GM19328 (cell line): ENCODE results near the gene TMBIM4.

Source experiments
- ATAC-seq: cut with Tn5 transposase; IDR thresholded peaks from one replicate; pipeline ENCODE4 v1.9.1; 2021; ENCODE audit warnings: mild to moderate bottlenecking, moderate library complexity; ENCODE audit not compliant: unreplicated experiment

TMBIM4 gene

GRCh38 chr12:66142826-66143225 lies 27.0 kb downstream of the TMBIM4 start:
- ATAC-seq, result no peak

DNA sequence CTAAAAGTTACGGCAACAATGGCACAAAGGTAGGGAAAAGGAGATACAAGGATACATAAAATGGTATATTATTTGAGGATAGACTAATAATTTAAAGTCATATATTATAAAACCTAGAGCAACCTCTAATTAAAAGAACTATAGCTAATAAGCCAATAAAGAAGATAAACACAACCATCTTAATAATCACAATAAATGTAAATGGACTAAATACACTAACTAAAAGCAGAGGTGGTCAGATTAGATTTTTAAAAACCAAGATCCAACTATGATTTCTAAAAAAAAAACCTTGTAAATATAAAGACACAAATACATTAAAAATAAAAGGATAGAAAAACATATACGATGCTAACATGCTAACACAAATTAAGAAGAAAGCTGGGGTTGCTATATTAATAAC lies 28.5 kb downstream of the TMBIM4 start:
- no peak for ATAC-seq

GRCh38 chr12:66140731-66141130 lies 29.1 kb downstream of the TMBIM4 start:
- no peak for ATAC-seq

- no peak for ATAC-seq
Measured at GRCh38 chr12:66139328-66139727, 30.5 kb downstream of the TMBIM4 start.

DNA sequence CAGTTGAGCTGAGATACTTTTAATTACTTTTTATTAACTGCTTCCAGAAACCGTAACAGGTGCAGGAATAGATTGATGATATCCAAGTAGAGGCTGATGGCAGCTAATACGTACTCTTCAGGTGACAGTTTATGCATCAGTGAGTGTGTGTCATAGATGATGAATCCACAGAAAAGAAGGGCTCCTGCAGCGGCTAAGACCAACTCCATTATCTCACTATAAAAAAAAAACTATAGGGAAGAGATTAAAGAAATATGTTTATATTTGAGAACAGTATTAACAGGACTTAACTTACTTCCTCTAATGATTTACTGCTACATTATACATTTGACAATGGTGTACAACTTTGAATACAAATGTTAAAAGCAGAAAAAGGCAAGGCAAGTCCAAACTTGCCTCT lies 31.9 kb downstream of the TMBIM4 start:
- no peak for ATAC-seq

GRCh38 chr12:66132408-66132807 lies 37.4 kb downstream of the TMBIM4 start:
- no peak for ATAC-seq

DNA sequence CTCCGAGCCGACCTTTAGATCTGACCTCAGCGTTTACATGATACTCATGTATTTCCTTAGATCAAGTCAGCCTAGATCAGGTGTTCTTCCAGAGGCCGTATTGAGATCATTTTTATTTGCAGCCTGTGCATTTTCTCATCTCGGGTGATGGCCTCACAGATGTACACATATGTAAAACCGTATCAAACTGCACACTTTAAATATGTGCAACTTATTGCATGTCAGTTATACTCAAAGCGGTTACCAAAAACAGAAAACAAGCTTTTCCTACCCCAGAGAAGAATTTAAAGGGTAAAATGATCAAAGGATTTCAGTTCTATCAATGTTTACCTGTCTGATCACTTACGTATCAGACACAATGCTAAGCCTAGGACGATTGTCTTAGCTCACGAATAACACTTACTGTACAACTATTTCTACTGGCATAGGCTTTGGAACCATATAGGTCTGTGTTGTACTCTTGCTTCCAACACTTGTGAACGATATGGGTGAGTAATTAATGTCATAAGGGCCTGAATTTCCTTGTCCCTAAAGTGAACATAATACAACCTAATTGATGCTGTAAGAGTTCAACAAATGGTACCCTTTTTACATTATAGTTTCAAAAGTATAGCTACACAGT lies 38.6 kb downstream of the TMBIM4 start:
- ATAC-seq, result peak; percentile 57

DNA sequence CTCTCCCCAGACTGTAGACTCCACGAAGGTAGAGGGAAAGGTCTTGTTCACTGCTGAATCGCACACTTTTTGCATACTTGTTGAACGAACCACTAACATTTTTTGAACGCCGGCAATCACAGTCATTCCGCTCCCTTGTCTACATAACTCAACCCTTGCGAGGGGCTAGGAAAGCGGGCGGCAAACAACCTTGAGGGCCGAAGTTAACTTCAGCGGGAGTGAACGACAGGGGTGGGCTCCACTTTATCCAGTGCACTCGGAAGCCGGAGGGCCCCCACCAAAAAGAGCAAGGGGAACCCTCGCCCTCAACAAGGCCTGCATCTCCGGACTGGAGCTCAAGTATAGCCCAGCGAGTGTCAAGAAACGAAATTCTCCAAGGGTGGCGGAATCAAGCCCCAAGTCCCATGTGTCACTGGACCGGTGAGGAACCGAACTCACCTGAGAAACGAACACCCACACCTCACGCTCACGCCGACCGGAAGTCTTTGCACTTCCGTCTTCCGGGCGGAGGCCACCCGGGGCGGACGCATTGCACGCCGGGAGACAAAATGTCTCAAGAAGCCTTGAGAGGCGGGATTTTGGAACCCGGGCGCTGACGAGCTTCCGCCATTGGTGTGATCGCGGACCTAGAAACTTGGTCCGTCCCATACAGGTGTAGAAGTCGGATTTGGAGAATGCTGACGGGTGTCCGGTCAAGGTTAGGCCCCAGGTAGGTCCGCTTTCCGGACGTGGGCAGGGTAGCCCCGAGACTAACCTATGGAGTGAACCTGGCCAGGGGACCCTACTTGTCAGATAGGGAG lies 39.3 kb downstream of the TMBIM4 start, which contains the start of gene LLPH:
TSS of gene LLPH (minus strand) at position 484 of the 800 bp plus-strand sequence. CDS start 1,644 bp downstream, outside the sequence.
- ATAC-seq, result peak; percentile 96

DNA sequence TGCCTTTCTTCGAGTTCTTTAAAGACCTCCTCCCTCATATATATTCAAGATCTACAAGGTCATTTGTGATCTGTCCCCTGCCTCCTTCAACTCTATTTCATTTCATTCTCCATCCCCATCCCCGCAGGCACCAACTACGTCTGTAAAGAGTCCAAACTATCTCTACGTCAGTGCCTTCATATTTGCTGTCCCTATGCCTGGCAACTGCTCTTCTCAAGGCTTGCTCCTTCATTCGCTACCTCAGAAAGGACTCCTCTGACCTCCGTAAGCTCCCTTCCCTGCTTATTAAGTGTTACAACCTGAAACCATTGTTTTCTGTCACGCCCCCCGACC lies 39.9 kb downstream of the TMBIM4 start:
- ATAC-seq, result no peak

- no peak for ATAC-seq
Measured at GRCh38 chr12:66127650-66128049, 42.1 kb downstream of the TMBIM4 start.

DNA sequence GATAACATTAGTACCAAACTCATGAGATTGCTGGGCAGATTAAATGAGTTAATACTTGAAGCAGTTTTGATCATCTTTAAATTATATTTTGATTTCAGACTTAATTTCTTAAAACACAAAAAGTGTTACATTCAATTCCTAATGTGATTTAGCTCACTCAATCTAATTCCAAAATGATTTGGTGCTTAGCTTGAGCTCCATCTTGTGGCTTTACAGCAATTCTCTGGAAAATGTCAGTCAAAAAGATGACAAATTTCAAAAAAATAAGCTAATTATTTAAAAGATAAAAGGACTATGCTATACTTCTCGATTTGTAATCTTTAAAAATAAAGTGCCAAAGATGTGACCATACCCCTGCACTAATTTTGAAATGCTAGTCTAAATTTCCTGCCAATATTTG lies 49.3 kb downstream of the TMBIM4 start:
- ATAC-seq, result no peak

DNA sequence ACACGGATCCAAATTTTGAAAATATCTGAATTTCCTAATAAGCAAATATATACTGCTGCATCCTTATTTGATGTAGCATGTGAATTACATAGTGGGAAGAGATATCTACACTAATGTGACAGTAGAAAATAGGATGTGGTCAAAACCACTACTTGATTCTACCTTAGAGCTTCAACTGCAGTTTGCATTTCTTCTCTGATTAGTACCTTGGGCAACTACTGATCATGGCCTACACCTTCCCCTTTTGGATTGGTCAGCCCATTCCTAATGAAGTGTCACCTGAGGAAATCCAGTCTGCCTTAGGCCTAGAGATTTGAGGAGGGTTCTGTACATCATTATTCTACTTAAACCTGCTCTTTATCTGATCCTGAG lies 49.9 kb downstream of the TMBIM4 start:
- ATAC-seq, result no peak

DNA sequence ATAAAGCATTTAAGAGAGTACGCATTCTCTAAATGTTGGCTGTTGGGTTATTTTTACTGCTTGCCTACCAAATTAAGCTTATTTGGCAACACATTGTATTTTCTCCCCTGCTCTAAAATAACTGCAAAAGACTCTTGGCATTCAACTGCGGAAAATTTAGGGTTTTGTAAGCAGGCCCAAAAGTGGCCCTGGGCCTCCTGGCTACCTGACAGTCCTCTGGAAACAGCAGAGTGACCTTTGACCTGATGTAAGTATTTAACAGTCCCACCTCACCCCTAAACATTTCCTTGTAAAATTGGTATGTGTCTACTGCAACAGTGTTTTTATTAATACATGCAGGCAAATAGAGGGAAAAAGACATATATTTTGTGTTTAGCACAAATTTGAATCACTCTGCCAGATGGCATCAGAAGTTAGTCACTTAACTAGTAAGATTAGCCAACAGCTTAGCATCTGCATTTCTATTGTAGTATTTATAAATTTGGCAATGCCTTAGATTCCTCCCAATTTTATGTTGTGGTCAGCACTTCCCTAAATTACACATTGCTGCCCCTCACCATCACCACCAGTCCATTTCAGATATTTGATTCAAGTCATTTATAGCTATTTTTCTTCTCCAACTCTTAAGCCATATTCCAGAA lies 50.4 kb downstream of the TMBIM4 start:
- ATAC-seq, result no peak

DNA sequence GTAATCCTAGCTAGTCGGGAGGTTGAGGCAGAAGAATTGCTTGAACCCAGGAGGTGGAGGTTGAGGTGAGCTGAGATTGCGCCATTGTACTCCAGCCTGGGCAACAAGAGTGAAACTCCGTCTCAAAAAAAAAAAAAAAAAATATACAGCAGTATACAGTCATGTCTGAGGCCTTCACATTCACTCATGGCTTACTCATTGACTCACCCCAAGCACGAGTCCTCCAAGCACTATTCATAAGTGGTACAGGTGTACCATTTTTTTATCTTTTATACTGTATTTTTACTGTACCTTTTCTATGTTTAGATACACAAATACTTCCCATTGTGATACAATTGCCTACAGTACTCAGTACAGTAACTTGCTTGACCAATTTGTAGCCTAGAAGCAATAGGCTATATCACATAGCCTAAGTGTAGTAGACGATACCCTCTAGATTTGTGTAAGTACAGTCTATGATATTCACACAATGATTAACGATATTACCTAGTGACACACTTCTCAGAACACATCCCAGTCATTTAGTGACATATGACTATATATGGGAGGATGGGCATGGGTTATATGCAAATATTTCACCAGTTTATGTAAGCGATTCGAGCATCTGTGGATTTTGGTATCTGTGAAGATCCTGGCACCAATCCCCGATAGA lies 51.4 kb downstream of the TMBIM4 start:
- no peak for ATAC-seq

GRCh38 chr12:66117242-66117641 lies 52.6 kb downstream of the TMBIM4 start:
- no peak for ATAC-seq

GRCh38 chr12:66115071-66115600 lies 54.7 kb downstream of the TMBIM4 start:
- ATAC-seq, result no peak

- ATAC-seq, result no peak
Measured at GRCh38 chr12:66113471-66113870, 56.3 kb downstream of the TMBIM4 start.

DNA sequence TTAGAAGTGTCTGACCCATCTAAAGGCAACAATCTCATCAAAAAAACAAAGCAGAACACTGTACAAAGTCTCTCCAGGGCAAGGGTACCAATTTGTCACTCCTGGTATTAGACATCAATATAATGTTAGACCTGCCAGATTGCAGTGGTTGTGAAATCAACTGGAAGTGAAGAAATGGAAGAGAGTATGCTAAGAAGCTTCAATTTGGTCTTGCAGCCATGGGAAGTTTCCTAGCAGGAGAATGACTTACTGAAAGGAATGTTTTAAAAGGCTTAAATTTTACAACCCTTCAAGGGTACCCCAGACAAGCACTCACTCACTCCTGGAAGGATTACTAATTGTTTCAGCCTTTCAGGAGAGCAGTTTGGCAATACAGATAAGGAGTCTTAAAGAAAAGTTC lies 58.2 kb downstream of the TMBIM4 start:
- ATAC-seq, result no peak

- no peak for ATAC-seq
Measured at GRCh38 chr12:66109056-66109455, 60.7 kb downstream of the TMBIM4 start.

DNA sequence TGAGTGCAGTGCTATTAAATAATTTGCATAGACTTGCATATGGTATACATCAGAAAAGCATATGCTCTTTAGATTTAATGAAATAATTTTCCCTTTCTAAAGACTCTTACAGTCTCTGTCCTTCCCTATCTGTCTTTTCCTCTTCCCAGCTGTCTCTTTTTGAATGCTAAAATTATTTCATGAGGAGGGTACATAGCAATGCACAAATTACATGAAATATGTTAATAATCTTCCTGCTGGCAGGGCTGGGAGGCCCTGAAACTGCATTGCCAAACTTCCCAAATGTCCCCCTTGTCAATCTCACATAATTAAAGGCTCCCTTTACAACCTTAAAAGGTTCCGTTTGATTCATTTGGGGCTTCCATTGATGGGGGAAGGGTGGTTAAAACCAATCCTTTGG lies 61.4 kb downstream of the TMBIM4 start:
- ATAC-seq, result no peak

DNA sequence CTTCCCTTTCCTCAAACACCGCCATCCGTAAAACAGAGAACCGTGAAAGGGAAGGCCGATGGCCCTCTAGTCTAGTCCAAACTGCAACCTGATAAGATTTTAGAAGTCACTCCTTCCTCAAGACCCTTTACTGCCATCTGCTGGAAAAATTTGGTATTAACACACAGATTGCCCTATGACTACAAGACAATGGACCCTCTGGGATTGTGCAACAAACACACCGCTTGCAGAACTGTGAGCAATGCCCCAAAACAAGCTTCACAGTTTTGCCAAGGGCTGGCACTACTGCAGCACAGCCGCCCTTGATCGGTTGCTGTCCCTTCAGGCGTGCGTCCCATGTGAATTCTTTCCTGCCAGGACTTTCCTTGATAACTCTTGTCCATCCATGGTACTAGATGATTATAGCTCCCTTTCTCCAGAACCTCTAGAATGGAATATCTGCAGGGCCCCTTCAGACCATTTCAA lies 62.3 kb downstream of the TMBIM4 start:
- peak; percentile 78 for ATAC-seq
